Measurements from ENCODE around the gene CCDC157. TPM values are rescaled to one million over a fixed set of nuclear protein-coding genes. Genes with fewer than 3 reads are reported as not detected.
A peak's percentile ranks its signal among the peaks of the same experiment; 100 is the strongest.

Gene CCDC157
- total and polyA plus RNA-seq, 10 of the 15 experiments (the other 5 are each of a cell fraction or from before 2014, with no cell fraction given) = 0.10 to 2.8 (median 1.2) TPM

GRCh38 chr22:30309951-30310741 lies 46.7 kb upstream of the CCDC157 start (continued):
- peak; percentile 59; the same call in 1 of the 2 replicates for TF ChIP-seq RELB (IDR thresholded peaks at IDR 0.05; ENCODE audit: low read depth)
- TF ChIP-seq SKIL (IDR thresholded peaks at IDR 0.05; ENCODE audit: low read depth, poor library complexity, severe bottlenecking) = peak; percentile 72
- no peak for TF ChIP-seq ZNF217 (IDR thresholded peaks at IDR 0.05)
- peak; percentile 87 for TF ChIP-seq ATF7 (IDR thresholded peaks at IDR 0.05; ENCODE audit: low read depth)
- TF ChIP-seq CTCF (IDR thresholded peaks at IDR 0.05 in 2 of 3, conservative IDR thresholded peaks at IDR 0.05 in 1 of 3; ENCODE audit: control insufficient read depth in 2 of 3, extremely low read depth in 1 of 3, insufficient read depth in 1 of 3, low read depth in 3 of 3, low read length in 3 of 3) = 0 out of 6 replicates have a peak, but pooled peaks of 1 of the 3 experiments have one; percentile 1
- TF ChIP-seq DPF2 (IDR thresholded peaks at IDR 0.05) = peak; percentile 70; the same call in 1 of the 2 replicates
- TF ChIP-seq REST (IDR thresholded peaks at IDR 0.05; ENCODE audit: low read depth, low read length) = no peak
- peak; percentile 18 for TF ChIP-seq PBX3 (IDR thresholded peaks at IDR 0.05; ENCODE audit: insufficient replicate concordance, low read depth, low read length)
- peak; percentile 76 for TF ChIP-seq MTA2 (IDR thresholded peaks at IDR 0.05; ENCODE audit: low read depth)
- no peak for TF ChIP-seq ELK1 (IDR thresholded peaks at IDR 0.05; ENCODE audit: low read depth, low read length)
- TF ChIP-seq IRF4 (IDR thresholded peaks at IDR 0.05; ENCODE audit: low read depth, low read length) = 0 out of 2 replicates have a peak, but pooled peaks have one; percentile 22
